B cell (primary cell): ENCODE results near the gene TRAPPC5. TPM values are rescaled to one million over a fixed set of nuclear protein-coding genes. Genes with fewer than 3 reads are reported as not detected.
A peak's percentile ranks its signal among the peaks of the same experiment; 100 is the strongest.

Experiments used
- ATAC-seq: fragments of 200-7000 bp; cut with Tn5 transposase; one replicate; pipeline ENCODE4 v1.10.0; 2021; ENCODE audit warnings: low read depth, mild to moderate bottlenecking, moderate number of reproducible peaks, moderate library complexity
- CTCF ChIA-PET: fragments of 350-600 bp; sonication (Branson Sonifier 250); formaldehyde crosslinking; loops from one replicate; lab custom pipeline; 2021; ENCODE audit warnings: antibody characterized with exemption, inconsistent platforms; lab: Charles Lee
- POLR2A ChIA-PET: fragments of 350-600 bp; sonication (Branson Sonifier 250); formaldehyde crosslinking; loops from one replicate; lab custom pipeline; 2021; ENCODE audit warnings: antibody characterized with exemption; lab: Charles Lee
- DNase-seq: peaks from one replicate; pipeline ENCODE4 v3.0.0; 2013
- H2AFZ ChIP-seq: 2 replicates; pipeline ENCODE4 v1.6.1; 2012; ENCODE audit warnings: mild to moderate bottlenecking, low read depth, low read length; ENCODE audit not compliant: insufficient read depth, poor library complexity, severe bottlenecking
- H3K27ac ChIP-seq, 2 donors: 1 replicate in 1 of 2; 2 replicates in 1 of 2; pipeline ENCODE4 v1.5.1; 2012 to 2013; ENCODE audit warnings: low read length in 2 of 2, mild to moderate bottlenecking in 2 of 2, moderate library complexity in 1 of 2
- H3K27me3 ChIP-seq, 4 experiments: fragments of 200-600 bp in 1 of 4; sonication (generic) in 1 of 4; replicated peaks in 1 of 4; 1 replicate in 2 of 4; 2 replicates in 2 of 4; pipeline versions ENCODE4 v1.6.1 to v1.7.0; 2013 to 2016; ENCODE audit warnings: low read length in 3 of 4, mild to moderate bottlenecking in 2 of 4, mixed read lengths in 1 of 4, moderate library complexity in 1 of 4; ENCODE audit not compliant: insufficient read depth in 4 of 4, control insufficient read depth in 3 of 4; ENCODE audit errors: control extremely low read depth in 1 of 4
- H3K36me3 ChIP-seq, 2 experiments: replicated peaks in 1 of 2; 1 replicate in 1 of 2; 2 replicates in 1 of 2; pipeline versions ENCODE4 v1.6.1 to v1.7.1; 2013; ENCODE audit warnings: low read length in 1 of 2; ENCODE audit not compliant: insufficient read depth in 2 of 2, control insufficient read depth in 1 of 2; ENCODE audit errors: control extremely low read depth in 1 of 2, extremely low read depth in 1 of 2
- H3K4me1 ChIP-seq, 2 donors: fragments of 200-600 bp in 1 of 2; sonication (generic) in 1 of 2; 1 replicate in 1 of 2; 2 replicates in 1 of 2; pipeline versions ENCODE4 v1.5.1 to v1.6.1; 2013 to 2017; ENCODE audit warnings: low read length in 2 of 2; ENCODE audit not compliant: control insufficient read depth in 2 of 2, insufficient read depth in 2 of 2
- H3K4me2 ChIP-seq: replicated peaks from 2 replicates; pipeline ENCODE3; 2012; ENCODE audit warnings: mild to moderate bottlenecking, low read depth, low read length; ENCODE audit not compliant: poor library complexity, severe bottlenecking
- H3K4me3 ChIP-seq, 5 experiments: fragments of 200-600 bp in 1 of 5; sonication (generic) in 1 of 5; 1 replicate in 3 of 5; 2 replicates in 2 of 5; pipeline versions ENCODE4 v1.5.1 to v1.7.0; 2011 to 2016; ENCODE audit warnings: low read length in 4 of 5, mild to moderate bottlenecking in 4 of 5, low read depth in 2 of 5, control low read depth in 1 of 5, moderate library complexity in 1 of 5; ENCODE audit not compliant: insufficient read depth in 1 of 5; ENCODE audit errors: control extremely low read depth in 1 of 5, extremely low read depth in 1 of 5
- H3K79me2 ChIP-seq: fragments of 200-600 bp; sonication (generic); one replicate; pipeline ENCODE4 v1.6.0; 2016; ENCODE audit warnings: low read length; ENCODE audit not compliant: control insufficient read depth, insufficient read depth
- H3K9ac ChIP-seq: fragments of 200-600 bp; sonication (generic); 2 replicates; pipeline ENCODE4 v1.6.1; 2017; ENCODE audit warnings: mild to moderate bottlenecking, low read length, moderate library complexity
- H3K9me3 ChIP-seq, 3 donors: one replicate each; pipeline versions ENCODE4 v1.6.1 to v1.7.1; 2013; ENCODE audit warnings: low read length in 2 of 3; ENCODE audit not compliant: control insufficient read depth in 2 of 3, insufficient read depth in 1 of 3; ENCODE audit errors: control extremely low read depth in 1 of 3
- H4K20me1 ChIP-seq: 2 replicates; pipeline ENCODE4 v1.6.0; 2012; ENCODE audit warnings: mild to moderate bottlenecking, low read length; ENCODE audit not compliant: insufficient read depth, control insufficient read depth, poor library complexity, severe bottlenecking
- H3K27ac Mint-ChIP-seq: one replicate; pipeline ENCODE4 v1.8.0; 2021; ENCODE audit warnings: mixed read lengths
- H3K27me3 Mint-ChIP-seq: one replicate; pipeline ENCODE4 v1.8.0; 2021; ENCODE audit warnings: mixed read lengths
- H3K4me1 Mint-ChIP-seq: one replicate; pipeline ENCODE4 v1.8.0; 2021; ENCODE audit warnings: mixed read lengths
- H3K4me3 Mint-ChIP-seq: one replicate; pipeline ENCODE4 v1.8.0; 2021; ENCODE audit warnings: mixed read lengths
- H3K9me3 Mint-ChIP-seq: one replicate; pipeline ENCODE4 v1.8.0; 2022; ENCODE audit warnings: mixed read lengths; ENCODE audit not compliant: insufficient read depth
- EZH2 ChIP-seq: IDR thresholded peaks from 2 replicates; pipeline ENCODE4 v1.6.1; 2012; ENCODE audit warnings: borderline replicate concordance, low read depth, mild to moderate bottlenecking, moderate library complexity, low read length; ENCODE audit not compliant: insufficient read depth, poor library complexity, severe bottlenecking
- WGBS: methylation state at CpG from one replicate; pipeline ENCODE4 v1.1.5; 2013; ENCODE audit warnings: missing lambda C conversion rate; ENCODE audit not compliant: insufficient coverage; 5-methylcytosine and 5-hydroxymethylcytosine counted together
- intact Hi-C: fragments of 100-400 bp; cut with micrococcal nuclease; formaldehyde crosslinking; loops from one replicate; pipeline ENCODE4 v1.10.0; 2022
- polyA plus RNA-seq: library from polyadenylated mRNA; depleted of rRNA; stranded (reverse); fragments of >200 nt; gene quantifications from 2 replicates; pipeline ENCODE4 v1.2.3, GENCODE V29; 2012
- total RNA-seq, 2 donors: library from RNA; stranded (reverse); fragments of 120-200 nt in 1 of 2; gene quantifications; 1 replicate in 1 of 2; 2 replicates in 1 of 2; pipeline versions ENCODE4 v1.2.3 to v1.2.4, GENCODE V29; 2013 to 2022
- TF ChIP-seq, protein P1 (sequence below): fragments of 200-600 bp; IDR thresholded peaks from one replicate; pipeline ENCODE4 v1.8.0; 2022; ENCODE audit warnings: antibody characterized with exemption, mild to moderate bottlenecking

Gene TRAPPC5
- total and polyA plus RNA-seq, 2 donors (not counting 1 experiment from before 2014, with no cell fraction given), result 61.5 to 64.9 TPM

GRCh38 chr19:7694499-7694898 is 13.9 kb downstream of the TRAPPC5 start:
- Histone ChIP-seq H3K4me2 (peak overlapping the region; percentile 66), H3K79me2 (peaks cover 89% of the 10 kb centered on the region), H3K9ac (peak overlapping the region; percentile 6), H4K20me1 (peaks cover 37% of the 10 kb centered on the region), H3K36me3 (peaks cover 0 to 71% of the 10 kb centered on the region in 2 experiments), H3K4me3 (peak overlapping the region in 2 of 5 experiments; percentile 21 to 47), H3K27me3 (no peaks in the 10 kb centered on the region), H2AFZ (no peak overlapping the region), H3K27ac (peak overlapping the region; percentile 66 to 68), H3K4me1 (peaks cover 86 to 88% of the 10 kb centered on the region in 2 donors), H3K9me3 (no peaks in the 10 kb centered on the region)
- intact Hi-C loops, result loop anchor here (1.0 kb wide), 2 partner anchors 8 to 13 kb away; partner anchors contain the start of gene FCER2
- WGBS, result 18% methylated on average over 3 of the region's 4 CpGs
- Mint-ChIP-seq H3K4me1 (peaks cover 51% of the 10 kb centered on the region), H3K9me3 (no peaks in the 10 kb centered on the region), H3K27ac (peak overlapping the region; percentile 93), H3K4me3 (peak overlapping the region; percentile 71), H3K27me3 (no peaks in the 10 kb centered on the region)
- TF ChIP-seq, protein P1, sequence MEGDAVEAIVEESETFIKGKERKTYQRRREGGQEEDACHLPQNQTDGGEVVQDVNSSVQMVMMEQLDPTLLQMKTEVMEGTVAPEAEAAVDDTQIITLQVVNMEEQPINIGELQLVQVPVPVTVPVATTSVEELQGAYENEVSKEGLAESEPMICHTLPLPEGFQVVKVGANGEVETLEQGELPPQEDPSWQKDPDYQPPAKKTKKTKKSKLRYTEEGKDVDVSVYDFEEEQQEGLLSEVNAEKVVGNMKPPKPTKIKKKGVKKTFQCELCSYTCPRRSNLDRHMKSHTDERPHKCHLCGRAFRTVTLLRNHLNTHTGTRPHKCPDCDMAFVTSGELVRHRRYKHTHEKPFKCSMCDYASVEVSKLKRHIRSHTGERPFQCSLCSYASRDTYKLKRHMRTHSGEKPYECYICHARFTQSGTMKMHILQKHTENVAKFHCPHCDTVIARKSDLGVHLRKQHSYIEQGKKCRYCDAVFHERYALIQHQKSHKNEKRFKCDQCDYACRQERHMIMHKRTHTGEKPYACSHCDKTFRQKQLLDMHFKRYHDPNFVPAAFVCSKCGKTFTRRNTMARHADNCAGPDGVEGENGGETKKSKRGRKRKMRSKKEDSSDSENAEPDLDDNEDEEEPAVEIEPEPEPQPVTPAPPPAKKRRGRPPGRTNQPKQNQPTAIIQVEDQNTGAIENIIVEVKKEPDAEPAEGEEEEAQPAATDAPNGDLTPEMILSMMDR, result no peak
- no peak for TF ChIP-seq EZH2
- ChIA-PET CTCF (interaction anchor here (0.5 to 3.8 kb wide), 5 partner anchors 10 to 559 kb away, joined by 3 to 14 read pairs (median 4); partner anchors contain the start of gene TRAPPC5), POLR2A (interaction anchor here (0.7 to 3.0 kb wide), 3 partner anchors 11 to 595 kb away, joined by 3 to 9 read pairs (median 4); no protein-coding TSS in a partner anchor)
- peak; percentile 82 for DNase-seq
- ATAC-seq, result peak; percentile 78

DNA sequence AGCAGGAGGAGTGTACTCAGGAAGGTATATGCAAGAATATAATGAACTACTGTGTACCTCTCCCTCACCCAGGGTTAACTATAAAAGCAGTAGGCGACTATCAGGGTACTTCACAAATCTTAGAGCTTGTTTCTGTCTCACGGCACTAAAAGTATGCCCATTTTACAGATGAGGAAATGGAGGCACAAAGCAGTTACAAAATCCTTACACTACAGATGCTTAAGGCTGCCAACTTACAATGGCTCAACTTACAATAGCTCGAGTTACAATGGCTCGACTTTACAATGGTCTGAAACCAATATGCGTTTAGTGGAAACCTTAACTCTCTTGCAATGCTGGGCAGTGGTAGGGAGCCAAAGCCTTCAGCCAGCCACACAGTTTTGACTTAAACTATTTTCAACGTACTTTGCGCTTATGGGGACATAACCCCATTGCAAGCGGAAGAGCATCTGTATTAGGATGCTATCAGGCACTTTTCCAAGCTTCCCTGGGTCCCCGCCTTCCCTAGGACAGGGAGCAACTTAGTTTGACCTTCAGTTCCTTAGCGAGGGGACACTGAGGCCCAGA is 17.2 kb downstream of the TRAPPC5 start:
- Histone ChIP-seq H3K9ac (no peak overlapping the region), H3K79me2 (peaks cover 93% of the 10 kb centered on the region), H3K27me3 (no peaks in the 10 kb centered on the region), H2AFZ (no peak overlapping the region), H4K20me1 (peaks cover 10% of the 10 kb centered on the region), H3K36me3 (peaks cover 0 to 48% of the 10 kb centered on the region in 2 experiments), H3K9me3 (peaks cover 0 to 6% (median 0%) of the 10 kb centered on the region in 3 donors), H3K27ac (peak overlapping the region in 1 of 2 donors; percentile 60), H3K4me3 (no peak overlapping the region), H3K4me1 (peaks cover 87 to 96% of the 10 kb centered on the region in 2 donors), H3K4me2 (peak overlapping the region; percentile 68)
- POLR2A ChIA-PET, result interaction anchor here (1.0 to 1.2 kb wide), 2 partner anchors 13 to 17 kb away, joined by 3 to 4 read pairs; partner anchors contain the start of gene TRAPPC5
- DNase-seq (no peak), ATAC-seq (no peak)
- TF ChIP-seq EZH2, result no peak
- TF ChIP-seq, protein P1, result no peak
- CTCF ChIA-PET, result interaction anchor here (1.0 to 8.3 kb wide), 4 partner anchors 14 to 103 kb away, joined by 3 to 58 read pairs (median 30); partner anchors contain the start of gene TRAPPC5
- 98% methylated on average over 9 of the region's 10 CpGs for WGBS
- H3K4me1 Mint-ChIP-seq, result peaks cover 71% of the 10 kb centered on the region
- H3K27me3 Mint-ChIP-seq, result no peaks in the 10 kb centered on the region
- no peaks in the 10 kb centered on the region for H3K9me3 Mint-ChIP-seq
- peak overlapping the region; percentile 84 for H3K27ac Mint-ChIP-seq
- H3K4me3 Mint-ChIP-seq, result peak overlapping the region; percentile 2
- intact Hi-C loops, result loop anchor here (5.0 kb wide), 1 partner anchor 99 kb away; no protein-coding TSS in a partner anchor
